Lower lobe of right lung (tissue), 2 donors: ENCODE results near the gene DHFR2. TPM values are rescaled to one million over a fixed set of nuclear protein-coding genes. Genes with fewer than 3 reads are reported as not detected.
"Not testable (repeated sequence)": the region's sequence is repeated elsewhere in the genome, so short reads cannot be mapped to it uniquely, and the experiment has no call there.

Experiments used
- ATAC-seq, 2 donors: fragments of 200-7000 bp; cut with Tn5 transposase; one replicate each; pipeline ENCODE4 v1.9.1; 2020 to 2022; ENCODE audit warnings: mild to moderate bottlenecking in 2 of 2, moderate library complexity in 2 of 2
- DNase-seq: peaks from one replicate; pipeline ENCODE4 v3.0.0-alpha.2; 2020
- H3K27ac ChIP-seq: fragments of 200-600 bp; one replicate; pipeline ENCODE4 v1.8.0; 2022
- H3K27me3 ChIP-seq: fragments of 200-600 bp; one replicate; pipeline ENCODE4 v1.8.0; 2022; ENCODE audit warnings: low read depth
- H3K36me3 ChIP-seq: fragments of 200-600 bp; one replicate; pipeline ENCODE4 v1.8.0; 2022; ENCODE audit warnings: mild to moderate bottlenecking
- H3K4me1 ChIP-seq: fragments of 200-600 bp; one replicate; pipeline ENCODE4 v1.8.0; 2022
- H3K4me3 ChIP-seq: fragments of 200-600 bp; one replicate; pipeline ENCODE4 v1.8.0; 2022; ENCODE audit warnings: mild to moderate bottlenecking
- H3K9me3 ChIP-seq: fragments of 200-600 bp; one replicate; pipeline ENCODE4 v1.8.0; 2022
- CTCF ChIP-seq: fragments of 200-600 bp; IDR thresholded peaks from one replicate; pipeline ENCODE4 v1.8.0; 2022; ENCODE audit warnings: antibody characterized with exemption, mild to moderate bottlenecking
- intact Hi-C: fragments of 100-400 bp; cut with DNase I; formaldehyde crosslinking; loops from one replicate; pipeline ENCODE4 v1.11.0; 2022
- long read RNA-seq: library from polyadenylated mRNA; unstranded; transcript quantifications from one replicate; pipeline ENCODE4 v2.0.0, GENCODE V29; 2021
- total RNA-seq: library from RNA; stranded (reverse); fragmentation: NEBNext Ultra II Directional; extraction: Animal tissue kit (Norgen Biotek cat#: 25700); gene quantifications from one replicate; pipeline ENCODE4 v1.2.1, GENCODE V29; 2021
- donor health status: DM: no; HTN: yes; CAD: no; lungs with severe emphysema.

Gene DHFR2
- total RNA-seq: 9.2 TPM
- long read RNA-seq, full-length matches to known transcripts: 7 of 10 reads
- long read RNA-seq, partial matches to known transcripts: 0 of 10 reads
- long read RNA-seq, other reads (novel, unspliced or antisense): 3 of 10 reads

- H3K4me1 ChIP-seq: peaks cover 33% of the 10 kb centered on the region
- ATAC-seq: peak; percentile 96 to 98
- H3K27ac ChIP-seq: peak within 1 kb of the TSS; percentile 92
- intact Hi-C loops: no loop called here
- peak within 1 kb of the TSS; percentile 64 for H3K4me3 ChIP-seq
- H3K36me3 ChIP-seq: peaks cover 9% of the 10 kb centered on the region
- DNase-seq: peak; percentile 93
- no peaks in the 10 kb centered on the region for H3K9me3 ChIP-seq
- no peaks in the 10 kb centered on the region for H3K27me3 ChIP-seq
- TF ChIP-seq CTCF: no peak
These were observed at the start of gene DHFR2, which contains the start of gene NSUN3 for GRCh38 chr3:94062513-94063404. Gene DHFR2 (minus strand): TSS chr3:94062916. CDS start chr3:94061511, 1,405 bp downstream. Gene NSUN3 (plus strand): TSS chr3:94063061. CDS start chr3:94063127, 66 bp downstream.

- no peaks in the 10 kb centered on the region for H3K4me1 ChIP-seq
- H3K27me3 ChIP-seq: no peaks in the 10 kb centered on the region
- intact Hi-C loops: no loop called here
- ATAC-seq: no peak
- no peak overlapping the region for H3K4me3 ChIP-seq
- H3K36me3 ChIP-seq: peaks cover 52% of the 10 kb centered on the region
- DNase-seq: no peak
- TF ChIP-seq CTCF: no peak
- no peak overlapping the region for H3K27ac ChIP-seq
- H3K9me3 ChIP-seq: no peaks in the 10 kb centered on the region
These were observed 48.1 kb upstream of the DHFR2 start for GRCh38 chr3:94110854-94111253.

GRCh38 chr3:94110232-94110631 lies 47.5 kb upstream of the DHFR2 start:
- intact Hi-C loops, H3K27ac ChIP-seq, H3K27me3 ChIP-seq, H3K9me3 ChIP-seq, ATAC-seq, H3K4me1 ChIP-seq, H3K4me3 ChIP-seq, DNase-seq: not testable (repeated sequence)
- peaks cover 55% of the 10 kb centered on the region for H3K36me3 ChIP-seq

GRCh38 chr3:94106268-94106667 lies 43.6 kb upstream of the DHFR2 start:
- H3K9me3 ChIP-seq: no peaks in the 10 kb centered on the region
- H3K36me3 ChIP-seq: peaks cover 54% of the 10 kb centered on the region
- H3K27ac ChIP-seq: no peak overlapping the region
- H3K4me3 ChIP-seq: no peak overlapping the region
- TF ChIP-seq CTCF: no peak
- intact Hi-C loops: no loop called here
- ATAC-seq: no peak
- DNase-seq: no peak
- H3K4me1 ChIP-seq: no peaks in the 10 kb centered on the region
- no peaks in the 10 kb centered on the region for H3K27me3 ChIP-seq

GRCh38 chr3:94101860-94102259 lies 39.1 kb upstream of the DHFR2 start:
- ATAC-seq (no peak), DNase-seq (no peak)
- Histone ChIP-seq H3K4me3 (no peak overlapping the region), H3K4me1 (no peaks in the 10 kb centered on the region), H3K9me3 (no peaks in the 10 kb centered on the region), H3K27me3 (no peaks in the 10 kb centered on the region), H3K27ac (no peak overlapping the region), H3K36me3 (peaks cover 61% of the 10 kb centered on the region)
- TF ChIP-seq CTCF: no peak
- intact Hi-C loops: no loop called here

GRCh38 chr3:94099311-94099710 lies 36.6 kb upstream of the DHFR2 start:
- Histone ChIP-seq H3K4me1 (no peaks in the 10 kb centered on the region), H3K36me3 (peaks cover 73% of the 10 kb centered on the region), H3K4me3 (no peak overlapping the region), H3K27me3 (no peaks in the 10 kb centered on the region), H3K27ac (no peak overlapping the region), H3K9me3 (no peaks in the 10 kb centered on the region)
- no peak for TF ChIP-seq CTCF
- no peak for DNase-seq
- intact Hi-C loops: no loop called here
- ATAC-seq: no peak
